ENCODE measurements around the gene HJV. TPM values are rescaled to one million over a fixed set of nuclear protein-coding genes. Genes with fewer than 3 reads are reported as not detected.
A peak's percentile ranks its signal among the peaks of the same experiment; 100 is the strongest.

Gene HJV
- total and polyA plus RNA-seq, 2 donors = 0.38 to 0.62 TPM

- Histone ChIP-seq H3K36me3 (ENCODE audit: control insufficient read depth in 2 of 2, insufficient read depth in 2 of 2, low read length in 1 of 2) (no peaks in the 10 kb centered on the region), H3K27ac (ENCODE audit: low read depth in 1 of 2, low read length in 1 of 2) (no peak overlapping the region), H3K27me3 (ENCODE audit: control insufficient read depth in 2 of 2, insufficient read depth in 1 of 2, low read length in 1 of 2) (peaks cover 0 to 2% of the 10 kb centered on the region in 2 donors), H3K9me3 (ENCODE audit: control insufficient read depth in 2 of 2, insufficient read depth in 1 of 2, low read length in 1 of 2) (no peaks in the 10 kb centered on the region), H3K4me1 (ENCODE audit: control insufficient read depth in 2 of 2, insufficient read depth in 2 of 2, low read length in 2 of 2) (peaks cover 0 to 8% of the 10 kb centered on the region in 2 donors), H3K4me3 (ENCODE audit: low read length in 2 of 2) (no peak overlapping the region)
- WGBS = 96% methylated on average over 8 of the region's 8 CpGs
- no peak for DNase-seq (ENCODE audit: low read depth in 6 of 9, low spot score in 9 of 9)
Observed at GRCh38 chr1:146010126-146010738, 11.3 kb downstream of the HJV start.

- H3K27ac ChIP-seq (ENCODE audit: low read depth in 1 of 2, low read length in 1 of 2) = peak overlapping the region in 1 of 2 donors; percentile 91
- peak overlapping the region in 1 of 2 donors; percentile 45 for H3K4me3 ChIP-seq (ENCODE audit: low read length in 2 of 2)
- no peaks in the 10 kb centered on the region for H3K36me3 ChIP-seq (ENCODE audit: control insufficient read depth in 2 of 2, insufficient read depth in 2 of 2, low read length in 1 of 2)
- H3K27me3 ChIP-seq (ENCODE audit: control insufficient read depth in 2 of 2, insufficient read depth in 1 of 2, low read length in 1 of 2) = no peaks in the 10 kb centered on the region
- peaks cover 0 to 8% of the 10 kb centered on the region in 2 donors for H3K4me1 ChIP-seq (ENCODE audit: control insufficient read depth in 2 of 2, insufficient read depth in 2 of 2, low read length in 2 of 2)
- H3K9me3 ChIP-seq (ENCODE audit: control insufficient read depth in 2 of 2, insufficient read depth in 1 of 2, low read length in 1 of 2) = no peaks in the 10 kb centered on the region
- 97% methylated on average over 8 of the region's 8 CpGs for WGBS
- DNase-seq (ENCODE audit: low read depth in 6 of 9, low spot score in 9 of 9) = no peak
Observed at GRCh38 chr1:146007489-146008133, 13.9 kb downstream of the HJV start.

- 98% methylated on average over 2 of the region's 2 CpGs for WGBS
- Histone ChIP-seq H3K27me3 (ENCODE audit: control insufficient read depth in 2 of 2, insufficient read depth in 1 of 2, low read length in 1 of 2) (no peaks in the 10 kb centered on the region), H3K4me3 (ENCODE audit: low read length in 2 of 2) (no peak overlapping the region), H3K27ac (ENCODE audit: low read depth in 1 of 2, low read length in 1 of 2) (peak overlapping the region in 1 of 2 donors; percentile 46), H3K4me1 (ENCODE audit: control insufficient read depth in 2 of 2, insufficient read depth in 2 of 2, low read length in 2 of 2) (peaks cover 18 to 32% of the 10 kb centered on the region in 2 donors), H3K9me3 (ENCODE audit: control insufficient read depth in 2 of 2, insufficient read depth in 1 of 2, low read length in 1 of 2) (no peaks in the 10 kb centered on the region), H3K36me3 (ENCODE audit: control insufficient read depth in 2 of 2, insufficient read depth in 2 of 2, low read length in 1 of 2) (no peaks in the 10 kb centered on the region)
- no peak for DNase-seq (ENCODE audit: low read depth in 6 of 9, low spot score in 9 of 9)
Observed at GRCh38 chr1:146001709-146002108, 19.8 kb downstream of the HJV start.

- Histone ChIP-seq H3K4me1 (ENCODE audit: control insufficient read depth in 2 of 2, insufficient read depth in 2 of 2, low read length in 2 of 2) (peaks cover 18 to 30% of the 10 kb centered on the region in 2 donors), H3K4me3 (ENCODE audit: low read length in 2 of 2) (peak overlapping the region; percentile 6 to 45), H3K9me3 (ENCODE audit: control insufficient read depth in 2 of 2, insufficient read depth in 1 of 2, low read length in 1 of 2) (peaks cover 0 to under 1% of the 10 kb centered on the region in 2 donors), H3K27ac (ENCODE audit: low read depth in 1 of 2, low read length in 1 of 2) (peak overlapping the region; percentile 97 to 99), H3K36me3 (ENCODE audit: control insufficient read depth in 2 of 2, insufficient read depth in 2 of 2, low read length in 1 of 2) (peaks cover 9% of the 10 kb centered on the region in 2 donors), H3K27me3 (ENCODE audit: control insufficient read depth in 2 of 2, insufficient read depth in 1 of 2, low read length in 1 of 2) (no peaks in the 10 kb centered on the region)
- peak in 5 of 9 donors; percentile 40 to 87 (median 67) for DNase-seq (ENCODE audit: low read depth in 6 of 9, low spot score in 9 of 9)
- 75% methylated on average over 5 of the region's 5 CpGs for WGBS
Observed at GRCh38 chr1:145999321-146000024, 22.1 kb downstream of the HJV start.

- Histone ChIP-seq H3K27ac (ENCODE audit: low read depth in 1 of 2, low read length in 1 of 2) (peak overlapping the region; percentile 98 to 99), H3K9me3 (ENCODE audit: control insufficient read depth in 2 of 2, insufficient read depth in 1 of 2, low read length in 1 of 2) (peaks cover 0 to 2% of the 10 kb centered on the region in 2 donors), H3K4me3 (ENCODE audit: low read length in 2 of 2) (peak overlapping the region; percentile 76 to 92), H3K36me3 (ENCODE audit: control insufficient read depth in 2 of 2, insufficient read depth in 2 of 2, low read length in 1 of 2) (peaks cover 27% of the 10 kb centered on the region in 2 donors), H3K27me3 (ENCODE audit: control insufficient read depth in 2 of 2, insufficient read depth in 1 of 2, low read length in 1 of 2) (no peaks in the 10 kb centered on the region), H3K4me1 (ENCODE audit: control insufficient read depth in 2 of 2, insufficient read depth in 2 of 2, low read length in 2 of 2) (peaks cover 19 to 44% of the 10 kb centered on the region in 2 donors)
- WGBS = 8% methylated on average over 3 of the region's 3 CpGs
- DNase-seq (ENCODE audit: low read depth in 6 of 9, low spot score in 9 of 9) = peak in 1 of 9 donors; percentile 50
Observed at GRCh38 chr1:145997718-145998023, 23.9 kb downstream of the HJV start.

- Histone ChIP-seq H3K27me3 (ENCODE audit: control insufficient read depth in 2 of 2, insufficient read depth in 1 of 2, low read length in 1 of 2) (no peaks in the 10 kb centered on the region), H3K4me1 (ENCODE audit: control insufficient read depth in 2 of 2, insufficient read depth in 2 of 2, low read length in 2 of 2) (peaks cover 20 to 47% of the 10 kb centered on the region in 2 donors), H3K4me3 (ENCODE audit: low read length in 2 of 2) (peak overlapping the region; percentile 76 to 92), H3K9me3 (ENCODE audit: control insufficient read depth in 2 of 2, insufficient read depth in 1 of 2, low read length in 1 of 2) (peaks cover 0 to 2% of the 10 kb centered on the region in 2 donors), H3K27ac (ENCODE audit: low read depth in 1 of 2, low read length in 1 of 2) (peak overlapping the region; percentile 98 to 99), H3K36me3 (ENCODE audit: control insufficient read depth in 2 of 2, insufficient read depth in 2 of 2, low read length in 1 of 2) (peaks cover 31 to 32% of the 10 kb centered on the region in 2 donors)
- 5% methylated on average over 12 of the region's 12 CpGs for WGBS
- peak in 6 of 9 donors; percentile 65 to 93 (median 80) for DNase-seq (ENCODE audit: low read depth in 6 of 9, low spot score in 9 of 9)
Observed at GRCh38 chr1:145997016-145997717, 24.4 kb downstream of the HJV start.

- peaks cover 20 to 47% of the 10 kb centered on the region in 2 donors for H3K4me1 ChIP-seq (ENCODE audit: control insufficient read depth in 2 of 2, insufficient read depth in 2 of 2, low read length in 2 of 2)
- H3K27ac ChIP-seq (ENCODE audit: low read depth in 1 of 2, low read length in 1 of 2) = peak within 1 kb of the TSS; percentile 98 to 99
- peaks cover 31 to 34% of the 10 kb centered on the region in 2 donors for H3K36me3 ChIP-seq (ENCODE audit: control insufficient read depth in 2 of 2, insufficient read depth in 2 of 2, low read length in 1 of 2)
- peak in 7 of 9 donors; percentile 83 to 98 (median 93) for DNase-seq (ENCODE audit: low read depth in 6 of 9, low spot score in 9 of 9)
- no peaks in the 10 kb centered on the region for H3K27me3 ChIP-seq (ENCODE audit: control insufficient read depth in 2 of 2, insufficient read depth in 1 of 2, low read length in 1 of 2)
- WGBS = under 1% methylated on average over 30 of the region's 30 CpGs
- peak within 1 kb of the TSS; percentile 76 to 92 for H3K4me3 ChIP-seq (ENCODE audit: low read length in 2 of 2)
- peaks cover 0 to 2% of the 10 kb centered on the region in 2 donors for H3K9me3 ChIP-seq (ENCODE audit: control insufficient read depth in 2 of 2, insufficient read depth in 1 of 2, low read length in 1 of 2)
Observed at GRCh38 chr1:145996433-145997015, 25.0 kb downstream of the HJV start, which contains the start of gene TXNIP. TSS of gene TXNIP (minus strand) at chr1:145996579. CDS start at chr1:145996266, 313 bp downstream.

GRCh38 chr1:145995964-145996432, 25.5 kb downstream of the HJV start:
- peak overlapping the region; percentile 98 to 99 for H3K27ac ChIP-seq (ENCODE audit: low read depth in 1 of 2, low read length in 1 of 2)
- under 1% methylated on average over 13 of the region's 13 CpGs for WGBS
- DNase-seq (ENCODE audit: low read depth in 6 of 9, low spot score in 9 of 9) = peak in 1 of 9 donors; percentile 51
- H3K36me3 ChIP-seq (ENCODE audit: control insufficient read depth in 2 of 2, insufficient read depth in 2 of 2, low read length in 1 of 2) = peaks cover 31 to 34% of the 10 kb centered on the region in 2 donors
- peak overlapping the region; percentile 76 to 92 for H3K4me3 ChIP-seq (ENCODE audit: low read length in 2 of 2)
- H3K9me3 ChIP-seq (ENCODE audit: control insufficient read depth in 2 of 2, insufficient read depth in 1 of 2, low read length in 1 of 2) = peaks cover 0 to 2% of the 10 kb centered on the region in 2 donors
- H3K27me3 ChIP-seq (ENCODE audit: control insufficient read depth in 2 of 2, insufficient read depth in 1 of 2, low read length in 1 of 2) = no peaks in the 10 kb centered on the region
- peaks cover 20 to 47% of the 10 kb centered on the region in 2 donors for H3K4me1 ChIP-seq (ENCODE audit: control insufficient read depth in 2 of 2, insufficient read depth in 2 of 2, low read length in 2 of 2)
